ENCODE data around the gene TRABD2B.

TRABD2B gene

DNA sequence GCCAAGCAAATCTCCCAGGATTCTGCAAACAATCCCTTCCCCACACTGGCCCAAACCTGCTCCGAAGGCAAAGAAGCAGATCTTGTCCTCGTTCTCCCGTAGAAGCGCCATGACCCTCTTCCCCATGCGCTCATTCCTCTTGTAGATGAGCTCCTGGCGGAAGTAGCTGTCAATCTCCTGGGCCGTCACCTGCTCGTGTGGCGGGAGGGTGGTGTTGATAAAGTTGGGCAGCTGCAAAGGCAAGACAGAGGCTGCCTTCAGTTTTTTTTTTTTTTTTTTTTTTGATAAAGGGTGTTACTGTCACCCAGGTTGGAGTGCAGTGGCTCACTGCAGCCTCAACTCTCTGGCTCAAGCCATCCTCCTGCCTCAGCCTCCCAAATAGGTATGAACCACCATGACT, 202.7 kb downstream of the TRABD2B start:
- H3K79me1 ChIP-seq (ENCODE audit: low read depth, low read length) = no peaks in the 10 kb centered on the region
- H4K8ac ChIP-seq (ENCODE audit: low read depth, low read length) = no peak overlapping the region
- H2BK12ac ChIP-seq (ENCODE audit: low read length) = no peak overlapping the region
- H4K91ac ChIP-seq (ENCODE audit: low read depth, low read length, poor library complexity) = no peak overlapping the region
- no peak overlapping the region for H3K4ac ChIP-seq (ENCODE audit: low read length)
- no peaks in the 10 kb centered on the region for H3K27me3 ChIP-seq (ENCODE audit: control insufficient read depth in 3 of 3, insufficient read depth in 3 of 3, low read depth in 1 of 3, low read length in 3 of 3)
- no peak overlapping the region for H3K4me2 ChIP-seq (ENCODE audit: insufficient read depth, low read length, poor library complexity, severe bottlenecking)
- no peak overlapping the region for H2BK5ac ChIP-seq (ENCODE audit: low read length)
- H3K23ac ChIP-seq (ENCODE audit: low read depth, low read length, poor library complexity) = no peak overlapping the region
- no CpG with 5 or more reads among the region's 9 CpGs for WGBS, 2 donors (ENCODE audit: extremely low coverage in 2 of 2, insufficient read length in 2 of 2, insufficient replicate concordance in 1 of 2)
- DNase-seq (ENCODE audit: low spot score) = no peak
- no peak overlapping the region for H2BK15ac ChIP-seq (ENCODE audit: low read length)
- H3K14ac ChIP-seq (ENCODE audit: low read length) = no peak overlapping the region
- H2AK5ac ChIP-seq (ENCODE audit: low read depth, low read length) = no peak overlapping the region
- H2BK120ac ChIP-seq (ENCODE audit: low read depth, low read length) = no peak overlapping the region
- no peak overlapping the region for H3K4me3 ChIP-seq (ENCODE audit: low read length in 2 of 2)
- H3K4me1 ChIP-seq (ENCODE audit: control insufficient read depth in 2 of 2, insufficient read depth in 1 of 2, low read depth in 1 of 2, low read length in 2 of 2) = no peaks in the 10 kb centered on the region
- no peak overlapping the region for H3K27ac ChIP-seq (replicated peaks; ENCODE audit: low read length)
- no peak overlapping the region for H3K18ac ChIP-seq (ENCODE audit: low read length)
- no peak overlapping the region for H2AFZ ChIP-seq (ENCODE audit: low read length)
- H3K36me3 ChIP-seq (replicated peaks in 1 of 2; ENCODE audit: control insufficient read depth in 2 of 2, insufficient read depth in 2 of 2, low read length in 2 of 2) = no peaks in the 10 kb centered on the region
- H3K9ac ChIP-seq (ENCODE audit: low read depth, low read length, poor library complexity) = no peak overlapping the region
- H3K9me3 ChIP-seq (replicated peaks in 1 of 2; ENCODE audit: control insufficient read depth in 2 of 2, insufficient read depth in 1 of 2, low read depth in 1 of 2, low read length in 2 of 2) = no peaks in the 10 kb centered on the region

DNA sequence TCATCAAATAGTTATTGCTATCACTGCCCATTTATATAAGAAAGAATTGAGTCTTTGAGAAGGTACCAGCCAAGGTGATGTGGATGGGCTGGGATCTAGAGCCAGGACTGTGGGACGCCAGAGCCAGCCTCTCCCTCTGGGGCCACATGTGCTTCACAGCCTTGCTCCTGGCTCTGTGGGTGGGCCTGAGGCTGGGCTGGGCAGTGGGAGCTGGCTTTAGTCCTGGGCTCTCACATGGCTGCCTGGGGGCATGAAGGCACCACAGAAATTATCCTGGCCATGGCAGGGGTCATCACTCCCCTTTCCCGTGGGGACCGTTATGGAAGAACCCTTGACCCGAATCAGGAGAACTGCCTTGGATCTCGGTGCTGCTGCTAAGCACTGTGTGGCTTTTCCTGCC, 203.1 kb downstream of the TRABD2B start:
- Histone ChIP-seq H2AK5ac (ENCODE audit: low read depth, low read length) (no peak overlapping the region), H3K14ac (ENCODE audit: low read length) (no peak overlapping the region), H4K91ac (ENCODE audit: low read depth, low read length, poor library complexity) (no peak overlapping the region), H2BK15ac (ENCODE audit: low read length) (no peak overlapping the region), H4K8ac (ENCODE audit: low read depth, low read length) (no peak overlapping the region), H3K9ac (ENCODE audit: low read depth, low read length, poor library complexity) (no peak overlapping the region), H3K4me2 (ENCODE audit: insufficient read depth, low read length, poor library complexity, severe bottlenecking) (no peak overlapping the region), H3K4me1 (ENCODE audit: control insufficient read depth in 2 of 2, insufficient read depth in 1 of 2, low read depth in 1 of 2, low read length in 2 of 2) (no peaks in the 10 kb centered on the region), H2AFZ (ENCODE audit: low read length) (no peak overlapping the region), H3K23ac (ENCODE audit: low read depth, low read length, poor library complexity) (no peak overlapping the region), H3K9me3 (replicated peaks in 1 of 2; ENCODE audit: control insufficient read depth in 2 of 2, insufficient read depth in 1 of 2, low read depth in 1 of 2, low read length in 2 of 2) (no peaks in the 10 kb centered on the region), H3K79me1 (ENCODE audit: low read depth, low read length) (no peaks in the 10 kb centered on the region), H3K4me3 (ENCODE audit: low read length in 2 of 2) (no peak overlapping the region), H2BK5ac (ENCODE audit: low read length) (no peak overlapping the region), H3K36me3 (replicated peaks in 1 of 2; ENCODE audit: control insufficient read depth in 2 of 2, insufficient read depth in 2 of 2, low read length in 2 of 2) (no peaks in the 10 kb centered on the region), H3K27me3 (ENCODE audit: control insufficient read depth in 3 of 3, insufficient read depth in 3 of 3, low read depth in 1 of 3, low read length in 3 of 3) (no peaks in the 10 kb centered on the region), H2BK12ac (ENCODE audit: low read length) (no peak overlapping the region), H3K27ac (replicated peaks; ENCODE audit: low read length) (no peak overlapping the region), H2BK120ac (ENCODE audit: low read depth, low read length) (no peak overlapping the region), H3K18ac (ENCODE audit: low read length) (no peak overlapping the region), H3K4ac (ENCODE audit: low read length) (no peak overlapping the region)
- no CpG with 5 or more reads among the region's 5 CpGs for WGBS, 2 donors (ENCODE audit: extremely low coverage in 2 of 2, insufficient read length in 2 of 2, insufficient replicate concordance in 1 of 2)
- no peak for DNase-seq (ENCODE audit: low spot score)

GRCh38 chr1:47793563-47793962, 203.6 kb downstream of the TRABD2B start:
- Histone ChIP-seq H3K14ac (ENCODE audit: low read length) (no peak overlapping the region), H3K9ac (ENCODE audit: low read depth, low read length, poor library complexity) (no peak overlapping the region), H2AK5ac (ENCODE audit: low read depth, low read length) (no peak overlapping the region), H3K36me3 (replicated peaks in 1 of 2; ENCODE audit: control insufficient read depth in 2 of 2, insufficient read depth in 2 of 2, low read length in 2 of 2) (no peaks in the 10 kb centered on the region), H3K23ac (ENCODE audit: low read depth, low read length, poor library complexity) (no peak overlapping the region), H3K18ac (ENCODE audit: low read length) (no peak overlapping the region), H2BK12ac (ENCODE audit: low read length) (no peak overlapping the region), H4K91ac (ENCODE audit: low read depth, low read length, poor library complexity) (no peak overlapping the region), H3K4ac (ENCODE audit: low read length) (no peak overlapping the region), H2BK5ac (ENCODE audit: low read length) (no peak overlapping the region), H4K8ac (ENCODE audit: low read depth, low read length) (no peak overlapping the region), H3K27me3 (ENCODE audit: control insufficient read depth in 3 of 3, insufficient read depth in 3 of 3, low read depth in 1 of 3, low read length in 3 of 3) (no peaks in the 10 kb centered on the region), H3K79me1 (ENCODE audit: low read depth, low read length) (no peaks in the 10 kb centered on the region), H3K4me2 (ENCODE audit: insufficient read depth, low read length, poor library complexity, severe bottlenecking) (no peak overlapping the region), H3K4me1 (ENCODE audit: control insufficient read depth in 2 of 2, insufficient read depth in 1 of 2, low read depth in 1 of 2, low read length in 2 of 2) (no peaks in the 10 kb centered on the region), H2BK15ac (ENCODE audit: low read length) (no peak overlapping the region), H3K4me3 (ENCODE audit: low read length in 2 of 2) (no peak overlapping the region), H2AFZ (ENCODE audit: low read length) (no peak overlapping the region), H3K9me3 (replicated peaks in 1 of 2; ENCODE audit: control insufficient read depth in 2 of 2, insufficient read depth in 1 of 2, low read depth in 1 of 2, low read length in 2 of 2) (no peaks in the 10 kb centered on the region), H3K27ac (replicated peaks; ENCODE audit: low read length) (no peak overlapping the region), H2BK120ac (ENCODE audit: low read depth, low read length) (no peak overlapping the region)
- DNase-seq (ENCODE audit: low spot score) = no peak

- Histone ChIP-seq H2BK120ac (ENCODE audit: low read depth, low read length) (no peak overlapping the region), H3K27me3 (ENCODE audit: control insufficient read depth in 3 of 3, insufficient read depth in 3 of 3, low read depth in 1 of 3, low read length in 3 of 3) (no peaks in the 10 kb centered on the region), H3K14ac (ENCODE audit: low read length) (no peak overlapping the region), H4K8ac (ENCODE audit: low read depth, low read length) (no peak overlapping the region), H2BK5ac (ENCODE audit: low read length) (no peak overlapping the region), H3K79me1 (ENCODE audit: low read depth, low read length) (no peaks in the 10 kb centered on the region), H2BK12ac (ENCODE audit: low read length) (no peak overlapping the region), H2AFZ (ENCODE audit: low read length) (no peak overlapping the region), H3K36me3 (replicated peaks in 1 of 2; ENCODE audit: control insufficient read depth in 2 of 2, insufficient read depth in 2 of 2, low read length in 2 of 2) (no peaks in the 10 kb centered on the region), H3K23ac (ENCODE audit: low read depth, low read length, poor library complexity) (no peak overlapping the region), H3K4me1 (ENCODE audit: control insufficient read depth in 2 of 2, insufficient read depth in 1 of 2, low read depth in 1 of 2, low read length in 2 of 2) (no peaks in the 10 kb centered on the region), H3K4me3 (ENCODE audit: low read length in 2 of 2) (no peak overlapping the region), H3K9ac (ENCODE audit: low read depth, low read length, poor library complexity) (no peak overlapping the region), H4K91ac (ENCODE audit: low read depth, low read length, poor library complexity) (no peak overlapping the region), H3K9me3 (replicated peaks in 1 of 2; ENCODE audit: control insufficient read depth in 2 of 2, insufficient read depth in 1 of 2, low read depth in 1 of 2, low read length in 2 of 2) (no peaks in the 10 kb centered on the region), H2BK15ac (ENCODE audit: low read length) (no peak overlapping the region), H3K4ac (ENCODE audit: low read length) (no peak overlapping the region), H3K4me2 (ENCODE audit: insufficient read depth, low read length, poor library complexity, severe bottlenecking) (no peak overlapping the region), H2AK5ac (ENCODE audit: low read depth, low read length) (peak overlapping the region; percentile 17), H3K18ac (ENCODE audit: low read length) (peak overlapping the region; percentile 11), H3K27ac (replicated peaks; ENCODE audit: low read length) (no peak overlapping the region)
- DNase-seq (ENCODE audit: low spot score) = no peak
- no CpG with 5 or more reads among the region's 3 CpGs for WGBS, 2 donors (ENCODE audit: extremely low coverage in 2 of 2, insufficient read length in 2 of 2, insufficient replicate concordance in 1 of 2)
Observed at GRCh38 chr1:47792779-47793178, 204.4 kb downstream of the TRABD2B start.

Measured in neuronal stem cell (in vitro differentiated cells).